CD4-positive, alpha-beta T cell treated with Interleukin-17A for 4 hours (primary cell): ENCODE data around the gene MRPS5.
A peak's percentile ranks its signal among the peaks of the same experiment; 100 is the strongest.

Experiments used
- DNase-seq: peaks from one replicate; pipeline ENCODE4 v3.0.0-alpha.2; 2020; ENCODE audit warnings: mixed read lengths

The MRPS5 gene

GRCh38 chr2:95059656-95060370, 61.8 kb downstream of the MRPS5 start:
- DNase-seq = no peak

- no peak for DNase-seq
Measured at GRCh38 chr2:95058989-95059641, 62.5 kb downstream of the MRPS5 start.

GRCh38 chr2:95058466-95058988, 63.1 kb downstream of the MRPS5 start:
- DNase-seq = no peak

GRCh38 chr2:95057535-95058370, 63.9 kb downstream of the MRPS5 start:
- DNase-seq = no peak

- peak; percentile 1 for DNase-seq
Measured at GRCh38 chr2:95056461-95057459, 64.8 kb downstream of the MRPS5 start.

- DNase-seq = no peak
Measured at GRCh38 chr2:95056044-95056443, 65.6 kb downstream of the MRPS5 start.

- DNase-seq = no peak
Measured at GRCh38 chr2:95055262-95055661, 66.3 kb downstream of the MRPS5 start.

- no peak for DNase-seq
Measured at GRCh38 chr2:95054016-95054415, 67.6 kb downstream of the MRPS5 start.

GRCh38 chr2:95053543-95053942, 68.1 kb downstream of the MRPS5 start:
- DNase-seq = peak; percentile 29

GRCh38 chr2:95052804-95053479, 68.7 kb downstream of the MRPS5 start:
- DNase-seq = peak; percentile 37

GRCh38 chr2:95052307-95052706, 69.3 kb downstream of the MRPS5 start:
- no peak for DNase-seq

- DNase-seq = no peak
Measured at GRCh38 chr2:95051626-95052025, 70.0 kb downstream of the MRPS5 start.

GRCh38 chr2:95050385-95051300, 71.0 kb downstream of the MRPS5 start:
- DNase-seq = no peak

GRCh38 chr2:95049961-95050360, 71.6 kb downstream of the MRPS5 start:
- DNase-seq = no peak

GRCh38 chr2:95049683-95049955, 72.0 kb downstream of the MRPS5 start:
- DNase-seq = no peak

GRCh38 chr2:95048825-95049682, 72.6 kb downstream of the MRPS5 start:
- no peak for DNase-seq

GRCh38 chr2:95047629-95048510, 73.7 kb downstream of the MRPS5 start:
- DNase-seq = no peak

GRCh38 chr2:95046371-95047112, 75.1 kb downstream of the MRPS5 start:
- no peak for DNase-seq
